Small intestine (tissue), 7 donors: ENCODE data around the gene NACC1. TPM values are rescaled to one million over a fixed set of nuclear protein-coding genes. Genes with fewer than 3 reads are reported as not detected.
A peak's percentile ranks its signal among the peaks of the same experiment; 100 is the strongest.
"Not testable (repeated sequence)": the region's sequence is repeated elsewhere in the genome, so short reads cannot be mapped to it uniquely, and the experiment has no call there.

Experiments
- DNase-seq, 2 donors: peaks; one replicate each; pipeline versions ENCODE4 v3.0.0 to v3.0.0-alpha.2; 2013
- FAIRE-seq: peaks from 2 replicates; lab custom pipeline; 2012; peaks lifted over from hg19 to GRCh38; lab: Jason Lieb, UNC
- H3K27ac ChIP-seq, 3 donors: one replicate each; pipeline ENCODE4 v1.5.1; 2013; ENCODE audit warnings: low read length in 2 of 3, mild to moderate bottlenecking in 2 of 3, control low read depth in 1 of 3, inconsistent platforms in 1 of 3, low read depth in 1 of 3, moderate library complexity in 1 of 3
- H3K27me3 ChIP-seq, 3 donors: one replicate each; pipeline ENCODE4 v1.6.1; 2013; ENCODE audit warnings: low read length in 3 of 3, inconsistent platforms in 1 of 3; ENCODE audit not compliant: control insufficient read depth in 3 of 3, insufficient read depth in 3 of 3
- H3K36me3 ChIP-seq, 3 donors: one replicate each; pipeline ENCODE4 v1.6.1; 2013; ENCODE audit warnings: low read length in 3 of 3, inconsistent platforms in 1 of 3, low read depth in 1 of 3, mild to moderate bottlenecking in 1 of 3, moderate library complexity in 1 of 3; ENCODE audit not compliant: control insufficient read depth in 3 of 3, insufficient read depth in 2 of 3
- H3K4me1 ChIP-seq, 3 donors: one replicate each; pipeline ENCODE4 v1.6.1; 2013; ENCODE audit warnings: low read length in 2 of 3, inconsistent platforms in 1 of 3, low read depth in 1 of 3, mild to moderate bottlenecking in 1 of 3, moderate library complexity in 1 of 3; ENCODE audit not compliant: control insufficient read depth in 3 of 3, insufficient read depth in 2 of 3
- H3K4me3 ChIP-seq, 3 donors: one replicate each; pipeline ENCODE4 v1.5.1; 2013; ENCODE audit warnings: low read length in 3 of 3, control low read depth in 1 of 3, inconsistent platforms in 1 of 3, low read depth in 1 of 3, mild to moderate bottlenecking in 1 of 3, moderate library complexity in 1 of 3
- H3K9me3 ChIP-seq, 2 donors: one replicate each; pipeline ENCODE4 v1.6.1; 2013; ENCODE audit warnings: low read depth in 1 of 2, low read length in 1 of 2; ENCODE audit not compliant: control insufficient read depth in 2 of 2, insufficient read depth in 1 of 2
- WGBS, 3 donors: extraction: QIAGEN DNeasy Blood & Tissue Kit; methylation state at CpG; one replicate each; pipeline ENCODE4 v1.1.7; 2013; 5-methylcytosine and 5-hydroxymethylcytosine counted together
- polyA plus RNA-seq, 4 donors: library from polyadenylated mRNA; stranded (reverse) in 3 of 4; unstranded in 1 of 4; fragments of 200-250 nt in 3 of 4; fragments of 120-200 nt in 1 of 4; gene quantifications; one replicate each; pipeline versions ENCODE4 v1.2.1 to v1.2.3, GENCODE V29; 2013
- donor health status: healthy with polysubstance abuse.
- donor health status: control.
- donor health status: control.
- donor health status: Bipolar disorder and iron deficiency.
- donor health status: healthy.

Gene NACC1
- polyA plus RNA-seq, 4 donors = 7.6 to 51.6 (median 17.9) TPM

DNA sequence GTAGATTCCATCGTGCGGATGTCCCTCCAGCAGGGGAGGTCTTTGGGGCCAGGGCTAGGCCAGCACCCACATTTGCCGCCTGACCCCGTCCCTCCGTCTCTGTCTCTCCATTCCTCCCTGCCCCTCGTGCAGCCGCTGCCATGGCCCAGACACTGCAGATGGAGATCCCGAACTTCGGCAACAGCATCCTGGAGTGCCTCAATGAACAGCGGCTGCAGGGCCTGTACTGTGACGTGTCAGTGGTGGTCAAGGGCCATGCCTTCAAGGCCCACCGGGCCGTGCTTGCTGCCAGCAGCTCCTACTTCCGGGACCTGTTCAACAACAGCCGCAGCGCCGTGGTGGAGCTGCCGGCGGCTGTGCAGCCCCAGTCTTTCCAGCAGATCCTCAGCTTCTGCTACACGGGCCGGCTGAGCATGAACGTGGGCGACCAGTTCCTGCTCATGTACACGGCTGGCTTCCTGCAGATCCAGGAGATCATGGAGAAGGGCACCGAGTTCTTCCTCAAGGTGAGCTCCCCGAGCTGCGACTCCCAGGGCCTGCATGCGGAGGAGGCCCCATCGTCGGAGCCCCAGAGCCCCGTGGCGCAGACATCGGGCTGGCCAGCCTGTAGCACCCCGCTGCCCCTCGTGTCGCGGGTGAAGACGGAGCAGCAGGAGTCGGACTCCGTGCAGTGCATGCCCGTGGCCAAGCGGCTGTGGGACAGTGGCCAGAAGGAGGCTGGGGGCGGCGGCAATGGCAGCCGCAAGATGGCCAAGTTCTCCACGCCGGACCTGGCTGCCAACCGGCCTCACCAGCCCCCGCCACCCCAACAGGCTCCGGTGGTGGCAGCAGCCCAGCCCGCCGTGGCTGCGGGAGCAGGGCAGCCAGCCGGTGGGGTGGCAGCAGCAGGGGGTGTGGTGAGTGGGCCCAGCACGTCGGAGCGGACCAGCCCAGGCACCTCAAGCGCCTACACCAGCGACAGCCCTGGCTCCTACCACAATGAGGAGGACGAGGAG, 17.3 kb downstream of the NACC1 start:
- H3K4me1 ChIP-seq = no peaks in the 10 kb centered on the region
- WGBS, 3 donors = 95 to 97% (median 96%) methylated on average over 49 to 60 of the region's 60 CpGs
- H3K27ac ChIP-seq = no peak overlapping the region
- H3K36me3 ChIP-seq = peaks cover 19 to 62% (median 22%) of the 10 kb centered on the region in 3 donors
- FAIRE-seq (no peak), DNase-seq (no peak)
- H3K27me3 ChIP-seq = no peaks in the 10 kb centered on the region
- no peak overlapping the region for H3K4me3 ChIP-seq
- H3K9me3 ChIP-seq = no peaks in the 10 kb centered on the region

DNA sequence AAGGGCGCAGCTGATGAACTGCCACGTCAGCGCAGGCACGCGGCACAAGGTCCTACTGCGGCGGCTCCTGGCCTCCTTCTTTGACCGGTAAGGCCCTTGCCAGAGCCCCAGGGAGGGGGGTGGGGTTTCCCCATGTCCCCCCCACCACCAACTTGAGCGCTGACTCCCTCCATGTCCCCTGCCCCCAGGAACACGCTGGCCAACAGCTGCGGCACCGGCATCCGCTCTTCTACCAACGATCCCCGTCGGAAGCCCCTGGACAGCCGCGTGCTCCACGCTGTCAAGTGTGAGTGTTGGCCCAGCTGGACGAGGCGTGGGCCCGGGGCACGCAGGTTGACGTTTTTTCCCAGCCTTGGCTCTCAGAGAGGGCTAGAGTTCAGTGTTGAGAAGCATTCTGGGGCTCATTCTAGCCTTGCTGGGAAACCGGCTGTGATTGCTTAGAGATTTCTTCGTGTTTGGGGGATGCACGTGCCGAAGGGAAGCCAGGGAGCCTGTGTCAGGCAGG, 19.3 kb downstream of the NACC1 start:
- FAIRE-seq (no peak), DNase-seq (no peak)
- 91 to 94% (median 93%) methylated on average over 28 of the region's 28 CpGs for WGBS, 3 donors
- no peaks in the 10 kb centered on the region for H3K4me1 ChIP-seq
- no peaks in the 10 kb centered on the region for H3K9me3 ChIP-seq
- H3K36me3 ChIP-seq = peaks cover 19 to 58% (median 22%) of the 10 kb centered on the region in 3 donors
- no peaks in the 10 kb centered on the region for H3K27me3 ChIP-seq
- no peak overlapping the region for H3K4me3 ChIP-seq
- H3K27ac ChIP-seq = no peak overlapping the region

DNA sequence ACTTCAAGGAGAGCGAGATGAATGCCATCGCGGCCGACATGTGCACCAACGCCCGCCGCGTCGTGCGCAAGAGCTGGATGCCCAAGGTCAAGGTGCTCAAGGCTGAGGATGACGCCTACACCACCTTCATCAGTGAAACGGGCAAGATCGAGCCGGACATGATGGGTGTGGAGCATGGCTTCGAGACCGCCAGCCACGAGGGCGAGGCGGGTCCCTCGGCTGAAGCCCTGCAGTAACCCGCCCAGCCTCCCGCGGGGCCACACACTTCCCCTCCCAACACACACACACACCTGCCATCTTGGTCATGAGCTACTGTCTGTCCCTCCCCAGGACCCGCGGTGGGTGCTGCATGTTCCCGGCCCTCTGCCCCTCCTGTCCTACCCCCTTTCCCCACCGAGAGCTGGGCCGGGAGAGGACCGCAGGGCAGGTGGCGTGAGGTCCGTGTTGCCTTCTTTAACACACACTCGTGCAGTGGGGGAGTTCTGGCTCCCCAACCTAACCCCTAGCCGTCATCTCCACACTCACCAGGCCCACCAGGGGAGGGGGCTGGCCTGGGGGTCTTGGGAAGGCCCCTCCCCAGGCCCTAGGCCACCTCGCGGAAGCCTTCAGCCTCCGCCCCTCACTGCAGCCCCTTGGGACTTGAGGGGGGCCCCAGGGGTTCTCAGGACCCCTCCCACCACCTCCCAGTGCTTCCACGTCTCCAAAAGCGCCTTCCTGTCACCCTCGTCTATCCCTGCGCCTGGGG, 20.3 kb downstream of the NACC1 start:
- Histone ChIP-seq H3K36me3 (peaks cover 19 to 56% (median 22%) of the 10 kb centered on the region in 3 donors), H3K27me3 (no peaks in the 10 kb centered on the region), H3K9me3 (no peaks in the 10 kb centered on the region), H3K4me1 (no peaks in the 10 kb centered on the region), H3K27ac (no peak overlapping the region), H3K4me3 (no peak overlapping the region)
- DNase-seq = no peak
- no peak for FAIRE-seq
- WGBS, 3 donors = 88 to 89% (median 89%) methylated on average over 38 to 40 of the region's 40 CpGs

DNA sequence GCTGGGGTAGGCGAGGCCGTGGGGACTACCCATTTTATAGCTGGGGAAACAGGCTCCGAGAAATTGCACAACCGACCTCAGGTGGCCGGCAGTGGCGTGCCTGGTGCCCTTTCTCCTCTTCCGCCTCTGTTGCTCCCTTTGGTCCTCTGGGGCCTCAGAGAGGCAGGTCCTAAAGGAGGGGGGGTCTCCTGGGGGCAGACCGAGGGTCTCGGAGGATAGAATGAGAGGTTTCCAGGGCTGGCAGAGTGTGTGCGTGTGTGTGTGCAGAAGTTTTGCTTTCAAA, 20.8 kb downstream of the NACC1 start:
- WGBS, 3 donors = 75 to 87% (median 78%) methylated on average over 9 to 10 of the region's 10 CpGs
- no peak for DNase-seq
- H3K27ac ChIP-seq = no peak overlapping the region
- no peaks in the 10 kb centered on the region for H3K27me3 ChIP-seq
- no peaks in the 10 kb centered on the region for H3K4me1 ChIP-seq
- no peak overlapping the region for H3K4me3 ChIP-seq
- no peak for FAIRE-seq
- peaks cover 19 to 57% (median 22%) of the 10 kb centered on the region in 3 donors for H3K36me3 ChIP-seq
- no peaks in the 10 kb centered on the region for H3K9me3 ChIP-seq

DNA sequence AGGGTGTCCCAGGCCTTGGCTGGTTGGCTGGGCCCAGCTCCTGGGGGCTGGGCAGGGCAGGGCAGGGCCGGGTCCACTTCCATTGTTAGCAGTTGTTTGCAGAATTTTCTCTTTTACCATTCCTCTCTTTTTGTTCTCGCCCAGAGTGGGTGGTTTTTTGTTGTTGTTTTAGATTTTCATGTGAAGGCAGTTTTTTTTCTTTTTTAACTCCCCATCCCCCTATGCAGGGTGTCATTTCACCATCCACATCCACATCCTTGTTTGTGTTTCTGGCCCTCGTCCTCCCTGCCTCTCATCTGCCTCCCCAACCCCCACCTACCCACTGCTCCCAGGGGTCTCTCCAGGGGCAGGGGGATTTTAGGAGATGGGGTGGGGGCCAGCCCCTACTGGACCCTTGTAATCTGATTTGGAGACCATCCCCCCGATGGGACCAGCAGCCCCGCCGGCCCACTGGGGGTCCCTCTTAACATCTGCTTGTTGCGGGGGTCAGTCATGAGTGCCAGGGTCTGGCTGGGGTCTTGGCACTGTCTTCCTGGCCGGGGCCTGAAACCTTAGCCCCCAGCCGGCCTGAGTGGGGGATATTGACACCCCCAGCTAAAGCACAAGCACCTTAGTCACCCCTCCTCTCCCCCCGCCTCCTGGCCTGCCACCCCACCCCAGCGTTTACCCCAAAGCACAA, 21.7 kb downstream of the NACC1 start:
- DNase-seq = no peak
- Histone ChIP-seq H3K4me3 (no peak overlapping the region), H3K27me3 (no peaks in the 10 kb centered on the region), H3K36me3 (peaks cover 22 to 66% (median 25%) of the 10 kb centered on the region in 3 donors), H3K27ac (no peak overlapping the region), H3K4me1 (no peaks in the 10 kb centered on the region), H3K9me3 (no peaks in the 10 kb centered on the region)
- 81 to 87% (median 86%) methylated on average over 9 to 11 of the region's 11 CpGs for WGBS, 3 donors
- no peak for FAIRE-seq

DNA sequence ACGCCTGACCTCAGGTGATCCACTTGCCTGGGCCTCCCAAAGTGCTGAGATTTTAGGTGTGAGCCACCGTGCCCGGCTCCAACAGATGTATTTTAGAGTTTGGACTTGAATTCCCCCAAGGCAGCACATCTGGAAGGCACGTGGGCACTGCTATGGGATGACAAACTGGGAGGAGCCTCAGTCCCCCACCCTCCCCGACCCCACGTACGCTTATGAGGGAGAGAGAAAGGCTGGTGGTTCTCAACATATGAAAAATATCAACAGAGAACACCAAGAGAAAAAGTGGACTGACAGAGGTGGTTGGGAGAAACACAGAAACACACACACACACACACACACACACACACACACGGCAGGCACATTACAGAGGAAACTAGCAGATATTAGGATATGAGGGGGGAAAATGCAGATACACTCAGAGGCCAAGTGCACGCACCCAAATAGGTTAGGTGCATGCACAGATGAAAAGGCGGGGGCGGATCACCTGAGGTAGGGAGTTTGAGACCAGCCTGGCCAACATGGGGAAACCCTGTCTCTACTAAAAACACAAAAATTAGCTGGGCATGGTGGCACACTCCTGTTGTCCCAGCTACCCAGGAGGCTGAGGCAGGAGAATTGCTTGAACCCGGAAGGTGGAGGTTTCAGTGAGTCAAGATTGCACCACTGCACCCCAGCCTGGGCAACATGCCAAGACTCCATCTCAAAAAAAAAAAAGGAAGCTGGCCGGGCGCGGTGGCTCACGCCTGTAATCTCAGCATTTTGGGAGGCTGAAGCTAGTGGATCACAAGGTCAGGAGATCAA, 28.9 kb downstream of the NACC1 start:
- WGBS, 3 donors = 50 to 68% (median 58%) methylated on average over 15 to 16 of the region's 16 CpGs
- Histone ChIP-seq H3K36me3 (peaks cover 3 to 28% (median 4%) of the 10 kb centered on the region in 3 donors), H3K4me1 (peaks cover 0 to 3% (median 2%) of the 10 kb centered on the region in 3 donors), H3K4me3 (no peak overlapping the region), H3K27ac (no peak overlapping the region), H3K9me3 (no peaks in the 10 kb centered on the region), H3K27me3 (no peaks in the 10 kb centered on the region)
- FAIRE-seq (no peak), DNase-seq (peak in 1 of 2 donors; percentile 69)

DNA sequence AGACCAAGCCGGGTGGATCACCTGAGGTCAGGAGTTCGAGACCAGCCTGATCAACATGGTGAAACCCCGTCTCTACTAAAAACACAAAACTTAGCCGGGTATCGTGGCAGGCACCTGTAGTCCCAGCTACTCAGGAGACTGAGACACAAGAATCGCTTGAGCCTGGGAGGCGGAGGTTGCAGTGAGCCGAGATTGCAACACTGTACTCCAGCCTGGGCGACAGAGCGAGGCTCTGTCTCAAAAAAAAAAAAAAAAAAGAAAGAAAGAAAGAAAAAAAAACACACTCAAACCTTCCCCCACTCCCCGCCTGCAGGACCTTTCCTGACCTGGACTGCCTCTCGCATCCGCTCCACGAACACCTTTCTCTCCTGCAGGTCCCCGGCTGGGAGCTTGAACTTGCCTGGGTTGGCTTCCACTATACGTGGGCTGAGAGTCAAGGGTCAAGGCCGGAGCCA, 31.1 kb downstream of the NACC1 start:
- peak in 1 of 2 donors; percentile 38 for DNase-seq
- WGBS, 3 donors = 9 to 30% (median 15%) methylated on average over 14 to 17 of the region's 17 CpGs
- FAIRE-seq = not testable (repeated sequence)

More for the DNA sequence above, 31.1 kb downstream of the NACC1 start:
- H3K27me3 ChIP-seq, H3K9me3 ChIP-seq, H3K4me1 ChIP-seq: not testable (repeated sequence)
- Histone ChIP-seq H3K36me3 (peaks cover 3 to 29% (median 4%) of the 10 kb centered on the region in 3 donors), H3K4me3 (peak overlapping the region; percentile 47 to 94 (median 93)), H3K27ac (peak overlapping the region; percentile 9 to 95 (median 86))
